ENCODE results near the gene NCK1. TPM values are rescaled to one million over a fixed set of nuclear protein-coding genes. Genes with fewer than 3 reads are reported as not detected.
"Not testable (repeated sequence)": the region's sequence is repeated elsewhere in the genome, so short reads cannot be mapped to it uniquely, and the experiment has no call there.

Gene NCK1
- total RNA-seq, 1 donor = 42.6 TPM

DNA sequence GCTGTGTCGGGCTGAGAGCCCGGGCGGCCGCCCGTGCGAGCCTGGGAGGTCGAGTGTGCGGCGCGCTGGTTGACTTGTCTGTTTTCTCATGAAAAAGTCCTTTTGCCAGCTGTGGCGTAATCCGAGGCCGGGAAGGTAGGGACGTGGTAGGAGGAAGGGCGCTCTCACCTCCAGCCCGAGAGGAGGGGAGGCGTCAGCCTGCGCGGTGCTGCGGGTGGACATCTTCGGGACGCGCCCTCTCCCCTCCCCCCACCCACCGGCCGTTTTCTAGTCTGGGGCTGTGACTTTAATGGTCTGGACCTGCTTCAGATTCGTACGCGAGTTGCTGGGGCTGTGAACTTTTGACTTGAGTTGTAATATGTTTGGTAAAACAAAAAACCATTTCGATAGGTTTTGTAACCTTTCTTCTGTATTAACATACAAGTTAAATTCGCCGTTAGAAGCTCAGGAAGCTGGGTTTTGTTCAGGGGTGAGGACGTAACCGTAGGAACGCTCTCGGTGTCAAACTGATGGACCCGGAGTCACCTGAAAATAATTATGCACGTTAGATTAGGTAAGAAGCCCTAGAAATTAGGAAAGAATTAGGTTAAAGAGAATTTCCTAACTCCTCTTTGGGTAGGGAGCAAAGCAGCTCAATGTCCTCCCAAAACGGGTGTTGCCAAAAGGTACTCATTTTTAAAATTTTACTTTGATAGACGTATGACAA, 762 bp downstream of the NCK1 start:
- DNase-seq (ENCODE audit: low read depth) = peak; percentile 59
- H3K4me3 ChIP-seq (ENCODE audit: low read depth, low read length) = peak overlapping the region; percentile 92
- TF ChIP-seq, protein P1, sequence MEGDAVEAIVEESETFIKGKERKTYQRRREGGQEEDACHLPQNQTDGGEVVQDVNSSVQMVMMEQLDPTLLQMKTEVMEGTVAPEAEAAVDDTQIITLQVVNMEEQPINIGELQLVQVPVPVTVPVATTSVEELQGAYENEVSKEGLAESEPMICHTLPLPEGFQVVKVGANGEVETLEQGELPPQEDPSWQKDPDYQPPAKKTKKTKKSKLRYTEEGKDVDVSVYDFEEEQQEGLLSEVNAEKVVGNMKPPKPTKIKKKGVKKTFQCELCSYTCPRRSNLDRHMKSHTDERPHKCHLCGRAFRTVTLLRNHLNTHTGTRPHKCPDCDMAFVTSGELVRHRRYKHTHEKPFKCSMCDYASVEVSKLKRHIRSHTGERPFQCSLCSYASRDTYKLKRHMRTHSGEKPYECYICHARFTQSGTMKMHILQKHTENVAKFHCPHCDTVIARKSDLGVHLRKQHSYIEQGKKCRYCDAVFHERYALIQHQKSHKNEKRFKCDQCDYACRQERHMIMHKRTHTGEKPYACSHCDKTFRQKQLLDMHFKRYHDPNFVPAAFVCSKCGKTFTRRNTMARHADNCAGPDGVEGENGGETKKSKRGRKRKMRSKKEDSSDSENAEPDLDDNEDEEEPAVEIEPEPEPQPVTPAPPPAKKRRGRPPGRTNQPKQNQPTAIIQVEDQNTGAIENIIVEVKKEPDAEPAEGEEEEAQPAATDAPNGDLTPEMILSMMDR (IDR thresholded peaks at IDR 0.05; ENCODE audit: insufficient read depth, low read length) = no peak

DNA sequence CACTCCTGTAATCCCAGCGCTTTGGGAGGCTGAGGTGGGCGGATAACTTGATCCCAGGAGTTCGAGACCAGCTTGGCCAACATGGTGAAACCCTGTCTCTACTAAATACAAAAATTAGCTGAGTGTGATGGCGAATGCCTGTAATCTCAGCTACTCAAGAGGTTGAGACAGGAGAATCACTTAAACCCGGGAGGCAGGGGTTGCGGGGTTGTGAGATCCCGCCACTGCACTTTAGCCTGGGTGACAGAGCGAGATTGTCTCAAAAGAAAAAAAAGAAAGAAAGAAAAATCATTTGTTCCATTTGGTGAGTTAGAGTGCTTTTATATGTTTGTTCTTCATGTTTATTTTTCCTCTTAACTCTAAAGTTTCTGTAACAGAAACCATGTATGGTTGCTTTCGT, 7.3 kb downstream of the NCK1 start:
- TF ChIP-seq, protein P1 (IDR thresholded peaks at IDR 0.05; ENCODE audit: insufficient read depth, low read length) = no peak
- H3K4me3 ChIP-seq (ENCODE audit: low read depth, low read length) = no peak overlapping the region
- DNase-seq (ENCODE audit: low read depth) = no peak

- not testable (repeated sequence) for H3K4me3 ChIP-seq (ENCODE audit: low read depth, low read length); DNase-seq (ENCODE audit: low read depth)
These were observed 10.2 kb downstream of the NCK1 start for GRCh38 chr3:136872258-136872657.

GRCh38 chr3:136879510-136879909, 17.5 kb downstream of the NCK1 start:
- DNase-seq (ENCODE audit: low read depth); H3K4me3 ChIP-seq (ENCODE audit: low read depth, low read length): not testable (repeated sequence)

GRCh38 chr3:136882571-136882970, 20.6 kb downstream of the NCK1 start:
- TF ChIP-seq, protein P1 (IDR thresholded peaks at IDR 0.05; ENCODE audit: insufficient read depth, low read length) = no peak
- DNase-seq (ENCODE audit: low read depth) = no peak
- no peak overlapping the region for H3K4me3 ChIP-seq (ENCODE audit: low read depth, low read length)

DNA sequence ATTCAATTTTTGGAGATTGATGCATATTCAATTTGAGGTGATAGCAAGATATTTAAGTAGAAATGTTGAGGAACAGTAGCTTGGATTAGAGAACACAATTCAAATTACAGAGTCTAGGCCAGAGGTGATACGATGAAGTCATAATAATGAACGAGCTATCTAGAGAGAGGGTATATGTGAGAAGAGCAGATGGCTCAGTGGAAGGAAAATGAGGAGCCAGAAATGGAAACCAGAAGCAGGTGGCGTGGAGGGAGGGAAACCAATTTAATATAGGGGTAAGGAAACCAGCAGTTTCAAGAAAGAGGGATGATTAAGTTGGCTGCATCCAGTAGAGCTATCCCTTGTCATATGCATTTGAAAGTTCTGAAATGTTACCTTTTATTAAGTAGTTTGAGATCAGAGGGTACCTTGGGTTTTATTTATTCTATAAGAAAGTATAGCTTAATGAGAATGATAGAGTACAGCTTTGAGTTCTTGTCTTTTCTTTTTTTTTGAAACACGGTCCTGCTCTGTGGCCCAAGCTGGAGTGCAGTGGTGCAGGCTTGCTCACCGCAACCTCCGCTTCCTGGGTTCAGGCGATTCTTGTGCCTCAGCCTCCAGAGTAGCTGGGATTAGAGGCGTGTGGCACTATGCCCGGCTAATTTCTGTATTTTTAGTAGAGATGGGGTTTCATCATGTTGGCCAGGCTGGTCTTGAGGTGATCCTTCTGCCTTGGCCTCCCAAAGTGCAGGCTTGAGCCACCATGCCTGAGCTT, 22.1 kb downstream of the NCK1 start:
- DNase-seq (ENCODE audit: low read depth) = no peak
- H3K4me3 ChIP-seq (ENCODE audit: low read depth, low read length) = no peak overlapping the region
- TF ChIP-seq, protein P1 (IDR thresholded peaks at IDR 0.05; ENCODE audit: insufficient read depth, low read length) = no peak

GRCh38 chr3:136885357-136886213, 23.6 kb downstream of the NCK1 start:
- H3K4me3 ChIP-seq (ENCODE audit: low read depth, low read length) = no peak overlapping the region
- TF ChIP-seq, protein P1 (IDR thresholded peaks at IDR 0.05; ENCODE audit: insufficient read depth, low read length) = no peak
- no peak for DNase-seq (ENCODE audit: low read depth)
